ENCODE results near the gene CYTH1.

DNA sequence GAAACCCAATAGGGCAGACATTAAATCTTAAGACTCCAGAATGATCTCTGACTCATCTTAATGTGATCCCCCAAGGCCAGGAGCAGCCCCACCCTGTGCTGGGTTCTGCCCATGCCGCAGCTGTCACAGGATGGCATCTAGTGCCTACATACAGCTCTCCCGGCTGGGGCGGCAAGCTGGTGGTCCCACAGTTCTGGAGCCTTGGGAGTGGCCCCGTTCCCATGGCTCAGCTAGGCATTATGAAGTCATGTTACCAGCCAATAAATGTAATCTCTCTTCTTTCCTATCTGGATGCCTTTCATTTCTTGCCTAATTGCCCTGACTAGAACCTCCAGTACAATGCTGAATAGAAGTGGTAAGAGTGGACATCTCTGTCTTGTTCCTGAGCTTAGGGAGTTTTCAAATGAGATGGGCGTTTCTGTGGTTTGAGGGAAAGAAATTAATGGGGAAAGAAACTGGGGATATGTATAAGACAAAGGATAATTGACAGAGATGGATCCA is 109.2 kb downstream of the CYTH1 start:
- no peak for TF ChIP-seq ZNF274 (IDR thresholded peaks at IDR 0.05; ENCODE audit: low read depth, low read length)
- no peak for TF ChIP-seq SUZ12 (IDR thresholded peaks at IDR 0.05; ENCODE audit: extremely low read depth, insufficient read depth, insufficient read length)
